H1 (cell line): ENCODE measurements around the gene TOP3A. TPM values are rescaled to one million over a fixed set of nuclear protein-coding genes. Genes with fewer than 3 reads are reported as not detected.

Source experiments
- CEBPB ChIP-seq: IDR thresholded peaks from 2 replicates; pipeline ENCODE4 v1.6.1; 2012; ENCODE audit warnings: low read depth, low read length
- CHD7 ChIP-seq: fragments of 300-600 bp; sonication (generic); IDR thresholded peaks from 2 replicates; pipeline ENCODE4 v1.7.1; 2012; ENCODE audit warnings: low read length, moderate library complexity, mild to moderate bottlenecking, inconsistent platforms; ENCODE audit not compliant: insufficient replicate concordance
- E2F6 ChIP-seq: IDR thresholded peaks from 2 replicates; pipeline ENCODE4 v1.6.1; 2012; ENCODE audit warnings: inconsistent platforms
- EGR1 ChIP-seq: IDR thresholded peaks from 2 replicates; pipeline ENCODE4 v1.6.1; 2011; ENCODE audit warnings: low read depth, low read length, borderline replicate concordance
- RAD21 ChIP-seq, 2 experiments: IDR thresholded peaks in 1 of 2; conservative IDR thresholded peaks in 1 of 2; 2 replicates each; pipeline ENCODE4 v1.6.1; 2011; ENCODE audit warnings: low read depth in 2 of 2, low read length in 2 of 2, improper control_type of control experiment in 1 of 2, inconsistent platforms in 1 of 2, mild to moderate bottlenecking in 1 of 2, moderate library complexity in 1 of 2
- SIX5 ChIP-seq: IDR thresholded peaks from 2 replicates; pipeline ENCODE4 v1.6.1; 2011; ENCODE audit warnings: mild to moderate bottlenecking, low read depth, low read length
- TAF1 ChIP-seq: IDR thresholded peaks from 2 replicates; pipeline ENCODE4 v1.6.1; 2011; ENCODE audit warnings: mild to moderate bottlenecking, low read depth, low read length
- USF2 ChIP-seq: IDR thresholded peaks from 2 replicates; pipeline ENCODE4 v1.6.1; 2011; ENCODE audit warnings: low read length, improper control_type of control experiment
- polyA plus RNA-seq, 7 experiments: library from polyadenylated mRNA; depleted of rRNA in 3 of 7; stranded (reverse) in 5 of 7; unstranded in 2 of 7; fragments of >200 nt in 5 of 7; fragments of 200-250 nt in 2 of 7; gene quantifications; 1 replicate in 5 of 7; 2 replicates in 1 of 7; 4 replicates in 1 of 7; pipeline versions ENCODE4 v1.2.1 to v1.2.3, GENCODE V29; 2011 to 2013; ENCODE audit warnings: missing spikeins in 2 of 7, mixed read lengths in 2 of 7
- total RNA-seq: library from RNA; stranded (reverse); fragmentation: NEBNext Ultra II Directional; extraction: Animal tissue kit (Norgen Biotek cat#: 25700); gene quantifications from 2 replicates; pipeline ENCODE4 v1.2.1, GENCODE V29; 2021

The TOP3A gene
- total and polyA plus RNA-seq, 2 of the 8 experiments (the other 6 are each of a cell fraction or from before 2014, with no cell fraction given): 23.4 to 54.3 TPM

GRCh38 chr17:18263885-18264682 is 50.7 kb downstream of the TOP3A start (continued):
- no peak for TF ChIP-seq CHD7
- no peak for TF ChIP-seq USF2
- no peak for TF ChIP-seq TAF1
- no peak for TF ChIP-seq RAD21 (IDR thresholded peaks at IDR 0.05 in 1 of 2, conservative IDR thresholded peaks at IDR 0.05 in 1 of 2; ENCODE audit: low read depth in 2 of 2, low read length in 2 of 2)
- no peak for TF ChIP-seq E2F6
- no peak for TF ChIP-seq EGR1
- no peak for TF ChIP-seq CEBPB
- TF ChIP-seq SIX5: no peak
